ENCODE measurements around the gene COL5A2.

COL5A2 gene

DNA sequence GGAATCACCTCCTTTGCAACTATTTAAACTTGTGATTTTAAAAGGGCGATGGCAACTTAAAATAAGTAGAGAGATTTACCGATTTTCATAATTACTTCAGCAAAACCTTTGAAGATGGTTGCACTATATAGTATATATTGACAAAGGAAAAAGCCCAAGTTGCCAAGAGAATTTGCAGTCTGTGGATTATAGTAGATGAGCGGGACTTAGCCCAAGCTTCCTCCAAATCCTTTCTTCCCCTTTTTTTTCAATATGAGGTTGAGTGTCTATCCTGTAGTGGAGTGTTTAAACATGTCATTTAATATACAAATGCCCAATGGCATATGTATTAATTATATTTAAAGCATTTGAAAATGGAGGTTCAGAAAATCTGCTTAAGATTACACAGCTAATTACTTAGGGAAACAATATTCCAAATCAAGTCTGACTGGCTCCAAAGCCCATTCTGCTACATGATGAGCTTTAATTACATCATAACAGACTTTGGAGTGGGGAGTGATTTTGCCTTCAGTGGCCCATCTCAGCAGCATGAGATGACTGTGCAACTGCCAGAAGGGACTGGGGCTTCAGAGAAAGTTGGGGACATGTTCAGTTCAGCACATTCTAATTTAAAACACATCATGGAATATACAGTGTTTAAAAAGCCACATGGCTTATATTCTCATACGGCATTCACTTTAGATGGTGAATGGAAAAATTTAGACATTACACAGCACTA, 132.2 kb downstream of the COL5A2 start:
- no peak for DNase-seq

DNA sequence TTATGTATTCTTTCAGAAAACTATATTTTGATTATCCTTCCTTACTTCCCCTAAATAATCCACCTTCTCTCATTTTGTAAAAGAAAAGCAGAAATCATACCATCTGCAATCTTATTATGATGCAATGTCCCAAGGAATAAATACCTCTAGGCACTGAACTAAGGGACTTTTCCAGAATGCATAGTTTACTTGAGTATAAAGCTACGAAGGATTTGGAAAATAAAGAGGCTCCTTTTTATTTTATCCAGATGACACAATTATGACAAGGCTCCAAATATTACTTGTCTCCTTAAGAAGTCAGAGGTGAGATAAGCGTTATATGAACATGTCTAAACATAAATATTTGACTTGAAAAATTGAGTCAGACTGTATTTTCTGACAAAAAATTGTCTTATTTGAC, 133.2 kb downstream of the COL5A2 start:
- DNase-seq = no peak

DNA sequence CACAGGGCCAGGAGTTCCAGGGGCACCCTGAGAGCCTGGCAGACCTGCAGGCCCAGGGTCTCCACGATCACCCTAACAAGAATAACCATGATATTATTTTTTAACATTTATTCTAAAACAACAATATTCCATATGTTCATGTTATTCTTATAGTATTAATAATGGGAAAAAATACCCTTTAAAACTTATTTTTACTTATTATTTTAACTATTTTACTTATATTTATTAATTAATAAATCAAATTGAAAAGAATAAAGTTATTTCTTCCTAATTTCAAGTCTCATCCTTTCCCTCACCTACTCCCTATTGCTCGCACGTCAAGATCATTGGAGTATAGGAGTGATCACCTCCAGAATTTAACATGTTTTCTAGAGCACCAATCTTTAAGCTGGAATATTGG, 133.7 kb downstream of the COL5A2 start:
- no peak for DNase-seq

DNA sequence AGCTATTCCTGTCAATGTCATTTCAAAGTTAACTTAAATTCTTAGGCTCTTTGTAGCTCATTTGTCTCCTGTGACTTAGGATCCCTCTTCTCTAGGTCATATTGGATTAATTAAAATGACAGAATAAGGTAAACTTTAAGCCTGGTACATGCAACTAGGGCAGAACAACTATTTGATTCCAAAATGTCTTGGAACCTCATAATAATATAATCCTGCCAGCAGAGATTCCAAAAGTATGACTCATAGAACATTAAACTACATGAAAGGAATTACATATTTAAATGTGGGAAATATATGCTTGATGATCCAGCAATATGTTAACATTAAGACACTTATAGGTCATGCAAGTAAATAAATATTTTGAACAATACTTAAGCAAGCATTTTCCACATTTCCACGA, 142.0 kb downstream of the COL5A2 start:
- peak; percentile 76 for DNase-seq

DNA sequence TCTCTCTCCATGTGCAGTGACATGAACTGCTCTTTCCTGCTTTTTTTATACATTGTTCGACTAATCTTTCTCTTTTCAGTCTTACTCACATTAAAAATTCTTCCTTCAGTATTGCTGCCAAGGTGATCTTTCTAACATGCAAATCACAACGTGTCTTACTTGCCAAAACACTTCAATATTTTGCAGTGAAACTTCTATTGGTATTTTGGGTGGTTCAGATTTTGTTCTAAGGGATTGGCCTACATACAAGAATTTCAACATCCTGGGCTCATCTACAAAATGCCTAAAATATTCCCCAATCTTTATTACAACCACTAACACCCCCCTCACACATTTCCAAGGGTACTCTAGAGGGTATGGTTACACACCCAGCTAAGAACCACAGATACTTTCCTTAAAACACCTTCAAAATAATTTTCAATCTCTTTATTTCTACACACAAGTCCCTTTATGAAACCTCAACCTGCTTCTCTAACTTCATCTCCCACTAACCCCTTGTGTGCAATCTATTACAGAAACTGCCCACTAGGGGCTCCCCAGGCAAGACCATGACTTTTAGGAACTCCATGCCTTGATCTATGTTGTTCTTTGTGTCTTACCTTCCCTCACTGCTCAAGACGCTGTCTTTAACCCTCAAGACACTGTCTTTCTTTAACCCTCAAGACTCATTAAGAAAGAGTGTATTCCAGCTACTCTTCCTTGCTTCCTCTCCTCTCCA, 154.5 kb downstream of the COL5A2 start:
- DNase-seq = peak; percentile 55

DNA sequence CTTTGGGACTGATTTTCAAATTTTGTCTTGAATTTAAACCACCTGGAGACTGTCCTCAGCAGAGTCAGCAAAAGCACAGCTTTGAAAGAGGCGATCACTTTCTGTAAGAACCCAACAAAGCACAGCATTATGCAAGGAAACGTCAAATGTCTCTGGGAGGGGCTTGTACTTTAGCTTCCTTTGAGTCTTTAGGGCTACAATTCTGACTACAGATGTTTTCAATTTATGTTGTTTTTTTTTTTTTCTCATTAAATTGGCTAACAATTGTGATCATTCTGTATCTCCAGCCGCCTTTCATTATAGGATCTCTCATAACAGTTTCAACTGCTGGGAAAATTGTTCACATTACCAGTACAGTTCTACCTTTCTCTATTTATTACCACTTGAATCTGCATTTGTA, 157.1 kb downstream of the COL5A2 start:
- DNase-seq = peak; percentile 88

DNA sequence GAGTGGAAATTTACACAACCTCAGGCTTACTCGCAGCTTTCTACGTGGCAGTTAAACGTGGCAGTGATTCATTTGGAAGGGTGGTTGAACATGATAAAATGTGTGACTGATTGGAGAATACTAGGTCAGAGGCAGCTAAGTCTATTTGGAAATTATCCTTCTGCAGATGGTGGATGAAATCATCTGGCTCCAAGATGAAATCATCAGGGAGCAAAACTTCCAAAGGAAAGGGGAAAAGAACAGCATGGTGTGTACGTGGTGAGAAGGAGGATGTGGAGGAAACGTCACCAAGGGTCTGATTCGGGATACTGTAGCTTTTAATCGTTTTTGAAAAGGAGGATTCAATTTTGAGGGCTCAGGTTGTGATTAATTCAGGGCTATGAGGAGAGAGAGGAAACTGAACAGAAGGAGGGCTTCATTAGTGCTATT, 157.5 kb downstream of the COL5A2 start:
- DNase-seq = peak; percentile 96

DNA sequence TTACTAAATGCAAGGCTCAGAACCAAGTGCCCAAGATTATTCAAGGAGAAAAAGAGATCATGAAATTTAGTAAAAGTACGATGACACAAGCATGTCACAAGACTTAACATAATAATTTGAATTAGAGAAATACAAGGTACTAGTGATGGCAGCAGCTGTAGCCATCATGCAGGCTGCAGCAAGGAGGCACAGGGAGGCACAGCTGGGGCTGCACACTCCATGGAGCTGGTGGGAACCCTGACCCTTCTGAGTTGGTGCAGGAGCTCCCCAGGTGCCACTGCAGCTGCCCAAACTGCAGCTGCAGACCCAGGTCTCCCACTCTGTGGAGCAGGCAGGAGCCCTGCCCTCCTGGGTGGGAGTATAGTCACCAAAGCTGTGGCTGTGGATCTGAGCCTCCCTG, 159.4 kb downstream of the COL5A2 start:
- no peak for DNase-seq

DNA sequence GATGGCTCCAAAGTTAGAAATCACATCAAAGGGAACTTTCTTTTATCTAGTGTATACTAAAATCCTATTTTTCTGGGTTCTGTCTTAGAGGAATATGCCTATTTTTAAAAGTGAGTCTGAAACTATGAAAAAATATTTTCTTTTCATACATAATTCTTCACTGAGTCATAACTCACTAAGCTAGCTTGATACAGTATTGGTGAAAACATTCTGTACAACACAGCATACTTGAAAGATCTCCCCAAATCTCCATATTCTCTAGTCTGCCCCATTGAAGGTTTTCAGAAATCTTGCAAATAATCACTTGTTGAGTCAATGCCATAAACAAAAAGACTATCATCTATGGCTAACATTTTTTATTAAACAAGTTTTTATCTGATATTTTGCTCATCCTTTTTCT, 160.9 kb downstream of the COL5A2 start:
- DNase-seq = peak; percentile 52

DNA sequence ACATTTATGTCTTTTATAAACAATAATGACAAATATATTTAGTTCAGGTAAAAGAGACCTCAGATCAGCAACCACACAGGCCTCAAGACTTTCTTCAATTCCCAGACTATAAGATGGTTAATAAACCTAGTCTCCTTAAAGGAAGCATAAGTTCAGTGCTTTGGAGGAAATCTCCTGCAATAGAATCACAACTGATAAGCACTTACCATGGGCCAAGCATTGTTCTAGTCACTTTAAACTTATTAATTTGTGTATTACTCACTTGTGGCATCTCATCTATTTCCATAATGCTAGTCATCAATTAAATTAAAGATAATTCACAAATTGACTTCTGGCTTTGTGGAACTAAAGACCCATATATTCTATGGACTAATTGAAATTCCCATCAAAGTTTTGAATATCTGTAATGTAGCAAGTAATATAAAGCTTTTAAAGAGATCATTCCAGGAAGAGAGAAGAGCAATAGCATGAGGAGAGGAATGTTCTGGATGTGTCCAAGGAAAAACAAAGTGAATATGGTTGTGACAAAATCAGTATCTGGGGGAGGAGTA, 163.2 kb downstream of the COL5A2 start:
- no peak for DNase-seq

DNA sequence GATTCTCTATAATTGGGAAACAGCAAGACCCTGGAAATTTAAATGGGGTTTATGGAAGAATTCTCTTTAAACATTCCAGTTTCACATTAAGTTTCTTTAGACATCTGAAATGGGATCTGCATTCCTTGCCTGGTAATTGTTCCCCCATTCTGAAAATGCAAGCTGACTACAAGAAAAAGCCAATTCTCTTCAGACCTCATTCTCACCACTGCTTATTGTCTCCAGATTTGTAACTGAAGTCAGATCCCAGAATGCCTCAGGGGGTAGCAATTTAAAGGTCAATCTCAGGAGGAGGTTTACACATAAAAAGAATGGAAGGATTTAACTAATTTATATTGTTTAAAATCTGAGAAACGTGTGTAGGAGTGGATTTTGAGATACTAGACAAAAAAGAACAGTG, 164.2 kb downstream of the COL5A2 start:
- no peak for DNase-seq

DNA sequence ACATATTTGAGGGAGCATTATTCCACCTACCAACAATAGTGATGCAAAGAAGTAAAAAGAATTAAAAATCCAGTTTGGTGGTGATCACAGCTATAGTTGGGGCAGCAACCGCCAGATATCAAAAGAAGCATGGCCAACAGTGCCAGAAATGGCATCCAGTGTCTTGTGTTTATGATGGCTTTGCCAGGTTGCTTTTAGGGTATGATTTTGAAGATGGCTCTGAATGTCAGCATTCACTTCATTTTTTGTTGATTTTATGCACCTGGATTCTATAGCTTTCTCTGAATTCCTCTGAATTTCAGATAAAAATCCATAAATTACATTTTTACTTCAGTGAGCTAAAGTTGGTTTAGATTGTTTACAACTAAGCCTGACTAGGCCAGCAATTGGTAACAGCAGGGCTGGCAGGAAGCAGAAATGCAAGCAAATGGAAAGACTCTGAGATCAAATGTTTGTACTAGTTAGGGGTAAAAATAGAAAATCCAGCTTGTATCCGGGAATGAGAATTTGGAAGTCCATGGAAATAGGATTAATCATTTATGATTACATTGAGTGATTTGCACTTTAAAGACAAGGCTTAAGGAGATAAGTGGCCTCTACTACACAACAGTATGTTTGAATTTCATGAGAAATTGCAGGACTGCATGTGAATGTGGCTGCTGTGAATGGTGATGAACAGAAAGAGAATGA, 165.0 kb downstream of the COL5A2 start:
- peak; percentile 59 for DNase-seq

DNA sequence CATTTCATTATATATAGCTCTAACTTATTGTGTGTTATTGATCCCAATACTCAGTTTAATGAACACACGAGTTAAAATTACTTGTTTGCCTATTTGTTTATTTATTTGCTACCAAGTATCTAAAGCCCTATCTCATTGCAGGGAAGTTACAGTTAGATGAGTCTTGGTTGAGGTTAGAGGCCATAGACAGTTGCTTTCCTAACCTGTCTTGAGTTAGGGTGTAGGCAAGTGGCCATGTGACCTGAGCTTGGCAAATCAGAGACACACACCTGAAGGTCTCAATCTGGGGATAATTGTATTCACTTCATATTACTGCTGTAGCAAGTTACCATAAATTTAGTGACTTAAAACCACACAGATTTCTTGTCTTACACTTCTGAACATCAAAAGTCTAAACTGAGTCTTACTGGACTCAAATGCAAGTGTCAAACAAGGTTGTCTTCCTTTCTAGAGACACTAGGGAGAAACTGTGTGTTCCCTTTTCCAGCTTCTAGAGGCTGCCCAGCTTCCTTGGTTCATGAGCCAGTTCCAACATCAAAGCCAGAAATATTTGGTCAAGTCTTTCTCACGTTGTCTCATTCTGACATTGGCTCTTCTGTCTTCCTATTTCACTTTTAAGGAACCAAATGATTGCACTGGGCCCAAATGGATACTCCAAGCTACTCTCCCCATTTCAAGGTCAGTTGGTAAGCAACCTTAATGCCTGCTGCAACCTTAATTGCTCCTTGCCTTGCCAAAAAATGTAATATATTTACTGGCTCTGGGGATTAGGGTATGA, 165.7 kb downstream of the COL5A2 start:
- peak; percentile 45 for DNase-seq

DNA sequence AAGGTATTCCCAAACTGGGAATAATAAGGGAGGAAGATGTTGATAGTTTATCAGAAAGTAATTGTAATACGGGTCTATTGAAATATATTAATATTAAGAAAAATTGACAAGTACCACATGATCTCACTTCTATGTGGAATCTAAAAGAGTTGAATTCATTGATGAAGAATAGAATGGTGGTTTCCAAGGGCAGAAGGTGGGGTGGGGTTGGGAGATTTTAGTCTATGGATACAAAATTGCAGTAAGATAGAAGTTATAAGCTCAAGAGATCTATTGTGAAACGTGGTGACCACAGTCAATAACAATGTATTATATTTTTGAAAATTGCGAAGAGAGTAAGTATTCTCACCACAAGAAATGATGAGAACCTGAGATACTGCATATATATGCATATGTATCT, 166.5 kb downstream of the COL5A2 start:
- DNase-seq = no peak

DNA sequence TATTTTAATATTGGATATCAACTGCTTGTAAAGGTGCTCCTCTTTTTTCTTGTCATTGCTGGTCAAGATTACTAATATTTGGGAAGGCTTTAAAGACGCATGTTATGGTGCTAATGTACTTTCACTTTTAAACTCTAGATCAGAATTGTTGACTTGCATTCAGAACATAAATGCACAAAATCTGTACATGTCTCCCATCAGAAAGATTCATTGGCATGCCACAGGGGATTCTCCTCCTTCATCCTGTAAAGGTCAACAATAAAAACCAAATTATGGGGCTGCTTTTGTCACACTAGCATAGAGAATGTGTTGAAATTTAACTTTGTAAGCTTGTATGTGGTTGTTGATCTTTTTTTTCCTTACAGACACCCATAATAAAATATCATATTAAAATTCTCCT, 167.2 kb downstream of the COL5A2 start:
- DNase-seq = no peak

DNA sequence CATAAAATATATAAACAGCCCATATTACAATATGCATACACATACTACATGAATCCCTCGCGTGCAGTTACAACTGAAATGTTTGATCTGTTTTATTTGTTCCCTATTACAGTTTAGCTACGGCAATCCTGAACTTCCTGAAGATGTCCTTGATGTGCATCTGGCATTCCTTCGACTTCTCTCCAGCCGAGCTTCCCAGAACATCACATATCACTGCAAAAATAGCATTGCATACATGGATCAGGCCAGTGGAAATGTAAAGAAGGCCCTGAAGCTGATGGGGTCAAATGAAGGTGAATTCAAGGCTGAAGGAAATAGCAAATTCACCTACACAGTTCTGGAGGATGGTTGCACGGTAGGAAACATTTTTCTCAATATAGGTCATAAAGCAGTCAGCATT, 169.0 kb downstream of the COL5A2 start:
- DNase-seq = no peak

DNA sequence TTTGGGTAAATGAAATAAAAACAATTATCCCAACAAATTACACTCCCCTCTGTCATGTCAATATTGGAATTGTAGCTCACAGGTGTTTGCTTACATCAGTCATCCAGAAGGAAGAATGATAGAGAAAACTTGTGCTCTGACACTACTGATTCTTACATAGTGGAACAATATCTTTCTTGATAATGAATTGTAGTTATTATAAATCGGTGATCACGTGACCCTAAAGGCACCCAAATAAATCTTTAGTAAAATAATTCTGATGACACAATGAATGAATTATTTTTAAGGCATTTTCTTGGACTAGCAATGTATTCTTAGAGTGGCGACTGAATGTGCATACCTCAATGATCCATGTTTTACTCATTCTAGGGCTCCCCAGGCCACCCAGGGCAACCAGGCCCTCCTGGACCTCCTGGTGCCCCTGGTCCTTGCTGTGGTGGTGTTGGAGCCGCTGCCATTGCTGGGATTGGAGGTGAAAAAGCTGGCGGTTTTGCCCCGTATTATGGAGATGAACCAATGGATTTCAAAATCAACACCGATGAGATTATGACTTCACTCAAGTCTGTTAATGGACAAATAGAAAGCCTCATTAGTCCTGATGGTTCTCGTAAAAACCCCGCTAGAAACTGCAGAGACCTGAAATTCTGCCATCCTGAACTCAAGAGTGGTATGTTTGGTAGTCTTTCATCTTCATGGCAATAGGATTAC, 170.9 kb downstream of the COL5A2 start:
- no peak for DNase-seq

DNA sequence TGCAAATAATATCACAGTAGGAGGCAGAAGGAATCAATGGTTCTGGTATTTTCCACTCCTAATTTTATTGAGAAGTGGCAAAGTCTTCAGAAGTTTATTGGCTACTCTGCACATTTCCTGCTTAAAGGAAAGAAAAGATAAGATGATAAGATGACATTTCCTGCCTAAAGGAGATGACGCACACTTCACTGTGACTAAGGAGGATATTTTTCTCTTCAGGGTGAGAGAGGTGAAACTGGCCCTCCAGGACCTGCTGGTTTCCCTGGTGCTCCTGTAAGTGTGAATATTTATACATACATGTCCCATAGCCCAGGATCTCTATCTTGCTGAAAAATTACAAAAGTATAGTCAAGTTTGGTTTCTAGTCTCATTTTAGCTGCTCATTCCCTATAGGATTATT, 177.5 kb downstream of the COL5A2 start:
- DNase-seq = no peak

DNA sequence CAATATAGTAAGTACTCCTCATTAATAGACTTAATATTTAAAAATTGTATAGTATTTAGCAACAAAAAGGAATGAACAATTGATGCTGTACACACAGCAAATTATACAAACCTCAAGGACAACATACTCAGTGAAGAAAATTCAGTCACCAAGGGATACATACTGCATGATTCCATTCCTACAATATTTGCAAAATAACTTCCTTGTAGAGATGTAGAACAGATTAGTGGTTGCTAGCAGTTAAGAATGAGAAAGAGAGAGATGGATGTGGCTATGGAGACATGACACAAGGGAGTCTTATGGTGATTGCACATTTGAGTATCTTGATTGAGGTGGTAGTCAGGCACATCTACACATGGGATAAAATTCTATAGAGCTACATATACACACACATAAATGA, 179.3 kb downstream of the COL5A2 start:
- DNase-seq = no peak

DNA sequence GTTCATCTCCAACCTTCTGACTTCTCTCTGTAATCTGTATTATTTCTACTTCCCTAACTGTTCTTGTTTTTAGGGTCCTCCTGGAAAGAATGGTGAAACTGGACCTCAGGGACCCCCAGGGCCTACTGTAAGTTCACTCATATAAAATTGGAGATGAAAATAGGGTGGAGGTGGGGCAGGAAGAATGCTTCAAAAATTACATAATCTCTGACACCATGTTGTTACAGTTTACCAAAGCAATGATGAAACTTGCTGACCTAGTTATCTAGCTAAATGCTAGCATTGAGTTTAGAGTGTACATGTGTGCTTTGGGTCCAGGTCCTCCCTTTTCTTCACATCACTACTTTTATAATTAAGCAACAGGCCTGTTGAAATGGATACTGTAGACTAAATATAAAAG, 182.3 kb downstream of the COL5A2 start:
- no peak for DNase-seq

DNA sequence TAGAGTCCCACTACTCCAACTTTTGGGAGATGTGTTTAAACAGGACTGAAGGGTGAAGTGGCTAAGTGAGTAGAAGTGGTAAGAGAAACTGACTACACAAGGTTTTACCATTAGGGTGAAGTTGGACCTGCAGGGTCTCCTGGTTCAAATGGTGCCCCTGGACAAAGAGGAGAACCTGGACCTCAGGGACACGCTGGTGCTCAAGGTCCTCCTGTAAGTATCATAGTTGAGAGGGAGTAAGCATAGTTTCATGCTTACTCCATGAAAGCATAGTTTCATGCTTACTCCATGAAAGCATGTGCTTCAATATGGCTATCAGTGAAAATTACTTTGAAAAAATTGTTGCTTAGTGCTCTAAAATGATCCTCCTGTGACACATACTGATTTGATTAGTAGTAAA, 186.3 kb downstream of the COL5A2 start:
- DNase-seq = no peak

DNA sequence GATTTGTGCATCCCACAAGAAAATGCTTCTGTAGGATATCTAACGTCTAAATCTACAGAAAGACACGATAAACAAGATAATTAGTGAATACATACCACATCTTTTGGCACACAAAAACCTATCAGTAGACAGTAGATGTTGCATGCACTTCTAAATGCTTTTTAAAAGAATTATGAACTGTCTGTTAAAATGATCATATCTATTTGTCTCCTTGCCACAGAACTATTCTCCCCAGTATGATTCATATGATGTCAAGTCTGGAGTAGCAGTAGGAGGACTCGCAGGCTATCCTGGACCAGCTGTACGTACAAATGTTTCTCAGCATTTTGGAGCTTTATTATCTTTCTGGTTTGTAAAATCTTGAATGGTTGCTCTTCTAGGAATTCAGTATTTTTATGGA, 192.7 kb downstream of the COL5A2 start:
- peak; percentile 85 for DNase-seq

Data from fibroblast of skin of abdomen (primary cell).